Mesenchymal stem cell (in vitro differentiated cells and primary cell): ENCODE data around the gene ZHX3.
A peak's percentile ranks its signal among the peaks of the same experiment; 100 is the strongest.

ENCODE experiments used
- DNase-seq: peaks from one replicate; pipeline ENCODE4 v3.0.0-alpha.2; 2013
- H2AFZ ChIP-seq: one replicate; pipeline ENCODE4 v1.6.1; 2013; ENCODE audit warnings: low read depth, mild to moderate bottlenecking, control low read depth, inconsistent platforms, low read length, moderate library complexity
- H2AK5ac ChIP-seq: 2 replicates; pipeline ENCODE4 v1.6.1; 2013; ENCODE audit warnings: low read length, moderate library complexity, mild to moderate bottlenecking, inconsistent platforms; ENCODE audit not compliant: severe bottlenecking
- H2BK120ac ChIP-seq: one replicate; pipeline ENCODE4 v1.6.1; 2013; ENCODE audit warnings: low read depth, mild to moderate bottlenecking, inconsistent platforms, low read length, moderate library complexity
- H2BK12ac ChIP-seq, 2 experiments: one replicate each; pipeline ENCODE4 v1.6.1; 2013; ENCODE audit warnings: inconsistent platforms in 2 of 2, low read length in 2 of 2, mild to moderate bottlenecking in 2 of 2, moderate library complexity in 2 of 2, control low read depth in 1 of 2
- H2BK15ac ChIP-seq: one replicate; pipeline ENCODE4 v1.6.1; 2013; ENCODE audit warnings: mild to moderate bottlenecking, low read depth, inconsistent platforms; ENCODE audit not compliant: poor library complexity, severe bottlenecking
- H2BK5ac ChIP-seq: 2 replicates; pipeline ENCODE4 v1.6.1; 2013; ENCODE audit warnings: low read depth, mild to moderate bottlenecking, low read length, control low read depth, inconsistent platforms; ENCODE audit not compliant: poor library complexity, severe bottlenecking
- H3K14ac ChIP-seq, 2 experiments: one replicate each; pipeline ENCODE4 v1.6.1; 2013; ENCODE audit warnings: inconsistent platforms in 2 of 2, low read length in 2 of 2, control low read depth in 1 of 2, mild to moderate bottlenecking in 1 of 2, moderate library complexity in 1 of 2
- H3K18ac ChIP-seq, 2 experiments: one replicate each; pipeline ENCODE4 v1.6.1; 2013; ENCODE audit warnings: inconsistent platforms in 2 of 2, low read length in 2 of 2, control low read depth in 1 of 2, low read depth in 1 of 2, mild to moderate bottlenecking in 1 of 2
- H3K23ac ChIP-seq, 2 experiments: one replicate each; pipeline ENCODE4 v1.6.1; 2013; ENCODE audit warnings: inconsistent platforms in 2 of 2, low read length in 2 of 2, mild to moderate bottlenecking in 2 of 2, moderate library complexity in 2 of 2, control low read depth in 1 of 2
- H3K27ac ChIP-seq: 2 replicates; pipeline ENCODE4 v1.5.1; 2013; ENCODE audit warnings: mild to moderate bottlenecking, moderate library complexity, low read length, control low read depth, inconsistent platforms; ENCODE audit not compliant: poor library complexity, severe bottlenecking
- H3K27me3 ChIP-seq, 2 experiments: 2 replicates each; pipeline versions ENCODE4 v1.6.1 to v1.7.0; 2013; ENCODE audit warnings: low read length in 2 of 2, mild to moderate bottlenecking in 2 of 2, moderate library complexity in 2 of 2, control low read depth in 1 of 2, inconsistent platforms in 1 of 2; ENCODE audit not compliant: control insufficient read depth in 1 of 2, insufficient read depth in 1 of 2
- H3K36me3 ChIP-seq, 2 experiments: 2 replicates each; pipeline versions ENCODE4 v1.6.1 to v1.7.0; 2013; ENCODE audit warnings: low read length in 2 of 2, control low read depth in 1 of 2, inconsistent platforms in 1 of 2, low read depth in 1 of 2, mild to moderate bottlenecking in 1 of 2; ENCODE audit not compliant: insufficient read depth in 2 of 2, control insufficient read depth in 1 of 2
- H3K4ac ChIP-seq, 2 experiments: one replicate each; pipeline ENCODE4 v1.6.1; 2013; ENCODE audit warnings: inconsistent platforms in 2 of 2, low read length in 2 of 2, mild to moderate bottlenecking in 2 of 2, moderate library complexity in 2 of 2, control low read depth in 1 of 2, low read depth in 1 of 2
- H3K4me1 ChIP-seq: 2 replicates; pipeline ENCODE4 v1.6.1; 2013; ENCODE audit warnings: low read depth, low read length, control low read depth; ENCODE audit not compliant: control insufficient read depth, insufficient read depth
- H3K4me2 ChIP-seq: 2 replicates; pipeline ENCODE4 v1.6.1; 2013; ENCODE audit warnings: low read length, mild to moderate bottlenecking, inconsistent platforms; ENCODE audit not compliant: poor library complexity, severe bottlenecking
- H3K4me3 ChIP-seq, 2 experiments: 2 replicates each; pipeline versions ENCODE4 v1.5.1 to v1.7.0; 2013; ENCODE audit warnings: low read length in 2 of 2, mild to moderate bottlenecking in 2 of 2, control low read depth in 1 of 2, low read depth in 1 of 2; ENCODE audit not compliant: insufficient read depth in 1 of 2
- H3K79me1 ChIP-seq: replicated peaks from 2 replicates; pipeline ENCODE4 v1.6.1; 2013; ENCODE audit warnings: mild to moderate bottlenecking, control low read depth, low read length, inconsistent platforms; ENCODE audit not compliant: poor library complexity, severe bottlenecking
- H3K9ac ChIP-seq: 2 replicates; pipeline ENCODE4 v1.7.0; 2013; ENCODE audit warnings: mild to moderate bottlenecking, low read length, moderate library complexity
- H3K9me3 ChIP-seq: 2 replicates; pipeline ENCODE4 v1.7.0; 2013; ENCODE audit warnings: mild to moderate bottlenecking, low read length; ENCODE audit not compliant: control insufficient read depth
- H4K8ac ChIP-seq: one replicate; pipeline ENCODE4 v1.6.1; 2013; ENCODE audit warnings: inconsistent platforms, mild to moderate bottlenecking, low read length, moderate library complexity
- H4K91ac ChIP-seq: one replicate; pipeline ENCODE4 v1.6.1; 2013; ENCODE audit warnings: mild to moderate bottlenecking, low read length, inconsistent platforms
- WGBS: methylation state at CpG from one replicate; pipeline ENCODE4 v1.1.7; 2013; ENCODE audit warnings: mixed read lengths; 5-methylcytosine and 5-hydroxymethylcytosine counted together

Gene ZHX3

DNA sequence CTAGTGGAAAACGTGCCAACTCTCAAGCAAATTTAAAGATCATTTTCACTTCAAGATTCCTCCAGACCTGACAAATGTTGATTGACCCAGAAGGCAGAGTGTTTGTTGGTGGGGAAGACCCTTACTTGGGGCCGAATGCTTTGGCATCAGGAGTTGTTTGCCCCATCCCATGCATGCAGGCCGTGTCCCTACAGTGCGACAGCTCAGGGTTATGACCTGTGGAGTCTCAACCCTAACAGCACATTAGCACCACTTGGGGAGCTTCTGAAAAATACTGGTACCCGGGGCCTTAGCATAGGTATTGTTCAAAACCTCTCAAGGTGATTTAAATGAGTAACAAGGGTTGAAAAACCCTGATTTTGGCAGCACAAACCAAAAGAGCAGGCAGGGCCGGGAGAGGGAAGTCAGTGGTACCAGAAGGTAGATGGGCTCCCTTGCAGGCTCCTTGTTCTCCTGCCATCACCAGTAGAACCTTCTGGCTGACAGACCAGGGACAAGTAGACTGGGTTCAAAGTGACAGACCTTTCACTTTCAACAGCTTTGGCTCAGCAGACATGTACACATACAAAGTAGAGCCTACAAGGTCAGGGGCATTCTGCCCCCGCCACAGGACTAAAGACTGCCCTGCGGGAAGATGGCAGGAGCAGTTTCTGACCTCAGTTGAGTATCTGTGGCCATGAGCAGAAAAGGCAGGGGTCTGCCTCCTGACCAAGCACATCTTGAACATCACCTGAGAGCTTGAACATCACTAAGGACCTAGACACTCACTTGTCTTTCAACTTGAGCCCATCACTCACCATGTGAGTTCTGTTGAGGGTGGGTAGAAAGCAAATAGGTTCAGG is 140.6 kb downstream of the ZHX3 start:
- no peak overlapping the region for H2AFZ ChIP-seq
- H3K4me1 ChIP-seq: peaks cover 28% of the 10 kb centered on the region
- H3K9ac ChIP-seq: peak overlapping the region; percentile 47
- H2BK12ac ChIP-seq: peak overlapping the region in 1 of 2 experiments; percentile 10
- H4K91ac ChIP-seq: no peak overlapping the region
- peak overlapping the region; percentile 75 for H2AK5ac ChIP-seq
- no peak overlapping the region for H3K14ac ChIP-seq
- H3K27me3 ChIP-seq: no peaks in the 10 kb centered on the region
- no peak overlapping the region for H3K23ac ChIP-seq
- peaks cover 29% of the 10 kb centered on the region for H3K79me1 ChIP-seq
- DNase-seq: no peak
- no peak overlapping the region for H3K4me3 ChIP-seq
- 91% methylated on average over 7 of the region's 8 CpGs for WGBS
- H3K18ac ChIP-seq: peak overlapping the region in 1 of 2 experiments; percentile 37
- H3K36me3 ChIP-seq: peaks cover 50 to 60% of the 10 kb centered on the region in 2 experiments
- no peak overlapping the region for H3K4ac ChIP-seq
- H3K4me2 ChIP-seq: no peak overlapping the region
- no peaks in the 10 kb centered on the region for H3K9me3 ChIP-seq
- H2BK15ac ChIP-seq: no peak overlapping the region
- H2BK5ac ChIP-seq: no peak overlapping the region
- no peak overlapping the region for H2BK120ac ChIP-seq
- H4K8ac ChIP-seq: no peak overlapping the region
- H3K27ac ChIP-seq: peak overlapping the region; percentile 41

DNA sequence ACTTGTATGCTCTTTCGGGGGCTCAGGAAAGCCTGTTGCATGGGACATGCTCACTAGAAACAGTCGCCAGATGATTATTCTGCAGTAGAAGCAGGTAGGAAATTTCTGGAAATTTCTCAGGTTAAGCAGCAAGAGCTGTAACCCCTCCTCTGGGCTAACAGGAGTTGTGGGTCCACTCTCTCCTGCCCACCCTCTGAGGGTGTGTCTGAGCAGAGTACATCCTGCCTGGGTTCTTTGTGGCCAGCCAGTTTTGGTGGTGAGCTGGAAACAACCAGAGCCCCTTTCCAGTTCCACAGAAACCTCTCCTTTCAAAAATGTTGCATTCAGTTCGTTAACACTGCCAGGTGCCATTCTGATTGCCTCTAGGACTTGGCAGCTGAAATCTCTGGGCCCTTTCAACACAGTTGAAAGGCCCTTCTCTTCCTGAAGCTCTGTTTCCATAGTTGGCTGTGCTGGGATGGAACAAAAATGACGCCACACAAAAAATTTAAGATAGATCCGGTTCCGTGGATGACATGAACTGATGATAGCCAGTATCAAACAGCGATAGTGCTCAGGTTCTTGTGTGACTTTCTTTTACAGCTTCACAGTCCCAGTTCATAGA is 141.7 kb downstream of the ZHX3 start:
- Histone ChIP-seq H2BK15ac (no peak overlapping the region), H3K27ac (no peak overlapping the region), H2BK5ac (no peak overlapping the region), H4K91ac (no peak overlapping the region), H3K27me3 (no peaks in the 10 kb centered on the region), H3K4me1 (peaks cover 28% of the 10 kb centered on the region), H3K23ac (no peak overlapping the region), H4K8ac (no peak overlapping the region), H3K14ac (no peak overlapping the region), H3K9ac (no peak overlapping the region), H3K79me1 (peaks cover 29% of the 10 kb centered on the region), H3K9me3 (no peaks in the 10 kb centered on the region), H3K18ac (no peak overlapping the region), H3K36me3 (peaks cover 58 to 62% of the 10 kb centered on the region in 2 experiments), H3K4me3 (no peak overlapping the region), H3K4ac (no peak overlapping the region), H2AFZ (no peak overlapping the region), H2BK12ac (no peak overlapping the region), H3K4me2 (no peak overlapping the region), H2BK120ac (no peak overlapping the region), H2AK5ac (no peak overlapping the region)
- DNase-seq: no peak
- WGBS: 99% methylated on average over 7 of the region's 7 CpGs

GRCh38 chr20:41175201-41175651 is 142.3 kb downstream of the ZHX3 start:
- no peaks in the 10 kb centered on the region for H3K9me3 ChIP-seq
- H3K36me3 ChIP-seq: peaks cover 64% of the 10 kb centered on the region in 2 experiments
- DNase-seq: no peak
- H3K79me1 ChIP-seq: peaks cover 28% of the 10 kb centered on the region
- H2BK120ac ChIP-seq: no peak overlapping the region
- H3K4me2 ChIP-seq: no peak overlapping the region
- peak overlapping the region; percentile 24 for H4K8ac ChIP-seq
- H3K18ac ChIP-seq: no peak overlapping the region
- H3K27ac ChIP-seq: peak overlapping the region; percentile 28
- no peak overlapping the region for H3K14ac ChIP-seq
- no peak overlapping the region for H2AFZ ChIP-seq
- no peak overlapping the region for H3K9ac ChIP-seq
- WGBS: 94% methylated on average over 4 of the region's 4 CpGs
- no peaks in the 10 kb centered on the region for H3K27me3 ChIP-seq
- H3K4me3 ChIP-seq: no peak overlapping the region
- H2BK5ac ChIP-seq: no peak overlapping the region
- no peak overlapping the region for H2BK12ac ChIP-seq
- H4K91ac ChIP-seq: no peak overlapping the region
- H3K23ac ChIP-seq: no peak overlapping the region
- H2AK5ac ChIP-seq: no peak overlapping the region
- no peak overlapping the region for H2BK15ac ChIP-seq
- H3K4ac ChIP-seq: no peak overlapping the region
- H3K4me1 ChIP-seq: peaks cover 28% of the 10 kb centered on the region

DNA sequence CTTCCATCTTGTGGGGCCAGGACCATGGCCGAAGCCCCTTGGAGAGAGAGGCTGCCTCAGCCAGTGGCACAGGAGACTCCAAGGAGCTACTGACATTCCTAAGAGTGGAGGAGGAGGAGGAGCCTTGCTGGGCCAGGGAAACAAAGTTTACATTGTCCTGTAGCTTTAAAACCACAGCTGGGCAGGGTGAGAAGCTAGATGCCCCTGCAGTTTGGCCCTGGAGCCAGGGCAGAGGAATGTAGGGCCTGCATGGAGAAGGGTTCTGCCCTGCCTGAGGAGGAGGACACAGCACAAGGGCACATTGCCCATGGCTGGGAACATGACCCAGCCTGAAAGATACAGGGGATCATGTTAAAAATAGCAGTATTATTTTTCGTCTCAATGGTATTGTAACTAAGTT is 142.7 kb downstream of the ZHX3 start:
- WGBS: 100% methylated on average over 1 of the region's 2 CpGs
- no peaks in the 10 kb centered on the region for H3K9me3 ChIP-seq
- peak overlapping the region in 1 of 2 experiments; percentile 25 for H3K18ac ChIP-seq
- H2BK5ac ChIP-seq: no peak overlapping the region
- H3K79me1 ChIP-seq: peaks cover 30% of the 10 kb centered on the region
- no peak overlapping the region for H2BK12ac ChIP-seq
- H3K23ac ChIP-seq: no peak overlapping the region
- peak overlapping the region; percentile 28 for H3K27ac ChIP-seq
- H4K8ac ChIP-seq: no peak overlapping the region
- no peak overlapping the region for H3K4ac ChIP-seq
- no peak overlapping the region for H3K4me2 ChIP-seq
- H3K36me3 ChIP-seq: peaks cover 64 to 68% of the 10 kb centered on the region in 2 experiments
- H3K9ac ChIP-seq: no peak overlapping the region
- H2BK120ac ChIP-seq: no peak overlapping the region
- DNase-seq: peak; percentile 28
- peaks cover 28% of the 10 kb centered on the region for H3K4me1 ChIP-seq
- H3K14ac ChIP-seq: peak overlapping the region in 1 of 2 experiments; percentile 31
- no peak overlapping the region for H4K91ac ChIP-seq
- H2AFZ ChIP-seq: no peak overlapping the region
- H2AK5ac ChIP-seq: no peak overlapping the region
- no peak overlapping the region for H2BK15ac ChIP-seq
- H3K27me3 ChIP-seq: no peaks in the 10 kb centered on the region
- no peak overlapping the region for H3K4me3 ChIP-seq
